GM23338 (cell line): ENCODE measurements around the gene ERI3. TPM values are rescaled to one million over a fixed set of nuclear protein-coding genes. Genes with fewer than 3 reads are reported as not detected.

Experiments used
- ATAC-seq: fragments of 200-7000 bp; cut with Tn5 transposase; 3 replicates; pipeline ENCODE4 v1.9.1; 2020
- DNase-seq: peaks from one replicate; pipeline ENCODE4 v3.0.0-alpha.2; 2015; ENCODE audit warnings: low spot score
- H2AFZ ChIP-seq: fragments of 200-600 bp; sonication (generic); 2 replicates; pipeline ENCODE4 v1.8.0; 2016; ENCODE audit warnings: antibody characterized with exemption, mild to moderate bottlenecking, moderate library complexity
- H3F3A ChIP-seq: fragments of 200-600 bp; sonication (generic); replicated peaks from 2 replicates; pipeline ENCODE4 v1.8.0; 2017; ENCODE audit warnings: antibody characterized with exemption, mixed run types, low read depth
- H3K27ac ChIP-seq: fragments of 200-600 bp; sonication (generic); 2 replicates; pipeline ENCODE4 v1.6.1; 2016; ENCODE audit warnings: low read depth
- H3K27me3 ChIP-seq: fragments of 200-600 bp; sonication (generic); 2 replicates; pipeline ENCODE4 v1.8.0; 2016; ENCODE audit warnings: mild to moderate bottlenecking, mixed run types, moderate library complexity; ENCODE audit not compliant: insufficient read depth
- H3K36me3 ChIP-seq: fragments of 200-600 bp; sonication (generic); 2 replicates; pipeline ENCODE4 v1.8.0; 2016; ENCODE audit warnings: mild to moderate bottlenecking; ENCODE audit not compliant: insufficient read depth
- H3K4me1 ChIP-seq: fragments of 200-600 bp; sonication (generic); 2 replicates; pipeline ENCODE4 v1.8.0; 2016; ENCODE audit warnings: mild to moderate bottlenecking, moderate library complexity; ENCODE audit not compliant: insufficient read depth
- H3K4me2 ChIP-seq: fragments of 200-600 bp; sonication (generic); 2 replicates; pipeline ENCODE4 v1.7.1; 2017; ENCODE audit warnings: mixed run types
- H3K4me3 ChIP-seq: fragments of 200-600 bp; sonication (generic); 2 replicates; pipeline ENCODE4 v1.6.1; 2016; ENCODE audit warnings: mixed run types
- H3K79me2 ChIP-seq: fragments of 200-600 bp; sonication (generic); replicated peaks from 2 replicates; pipeline ENCODE4 v1.8.0; 2017; ENCODE audit warnings: mild to moderate bottlenecking; ENCODE audit not compliant: insufficient read depth
- H3K9me2 ChIP-seq: fragments of 200-600 bp; sonication (generic); 2 replicates; pipeline ENCODE4 v1.8.0; 2017; ENCODE audit not compliant: insufficient read depth
- H4K20me1 ChIP-seq: fragments of 200-600 bp; sonication (generic); replicated peaks from 2 replicates; pipeline ENCODE4 v1.8.0; 2017; ENCODE audit warnings: mild to moderate bottlenecking; ENCODE audit not compliant: insufficient read depth
- H3K27ac Mint-ChIP-seq: 2 replicates; pipeline ENCODE4 v1.8.0; 2020; ENCODE audit warnings: inconsistent platforms, mild to moderate bottlenecking, moderate library complexity, mixed read lengths
- H3K27me3 Mint-ChIP-seq: 3 replicates; pipeline ENCODE4 v1.8.0; 2022; ENCODE audit warnings: low read depth, mild to moderate bottlenecking, moderate library complexity, mixed read lengths, inconsistent platforms; ENCODE audit not compliant: insufficient read depth, poor library complexity
- H3K36me3 Mint-ChIP-seq: 3 replicates; pipeline ENCODE4 v1.8.0; 2021; ENCODE audit warnings: low read depth, mild to moderate bottlenecking, inconsistent platforms, moderate library complexity, mixed read lengths
- H3K4me1 Mint-ChIP-seq: 3 replicates; pipeline ENCODE4 v1.8.0; 2020; ENCODE audit warnings: mild to moderate bottlenecking, inconsistent platforms, mixed read lengths
- H3K4me3 Mint-ChIP-seq: 3 replicates; pipeline ENCODE4 v1.8.0; 2021; ENCODE audit warnings: moderate library complexity, mild to moderate bottlenecking, inconsistent platforms, mixed read lengths
- H3K9me3 Mint-ChIP-seq: 3 replicates; pipeline ENCODE4 v1.8.0; 2020; ENCODE audit warnings: moderate library complexity, mild to moderate bottlenecking, inconsistent platforms, mixed read lengths
- CREB1 ChIP-seq: fragments of 250-450 bp; sonication (Bioruptor Pico); IDR thresholded peaks from 2 replicates; pipeline ENCODE4 v1.5.0; 2020; ENCODE audit warnings: low read depth, mild to moderate bottlenecking, moderate library complexity
- EZH2 ChIP-seq: fragments of 200-600 bp; sonication (generic); IDR thresholded peaks from one replicate; pipeline ENCODE4 v1.8.0; 2017; ENCODE audit warnings: antibody characterized with exemption, mild to moderate bottlenecking, low read depth; ENCODE audit not compliant: unreplicated experiment
- EZH2phosphoT487 ChIP-seq: fragments of 200-600 bp; sonication (generic); IDR thresholded peaks from one replicate; pipeline ENCODE4 v1.8.1; 2018; ENCODE audit warnings: antibody characterized with exemption; ENCODE audit not compliant: unreplicated experiment
- JUNB ChIP-seq: IDR thresholded peaks from one replicate; pipeline ENCODE4 v1.6.1; 2016; ENCODE audit warnings: antibody characterized with exemption; ENCODE audit not compliant: unreplicated experiment
- NANOG ChIP-seq: IDR thresholded peaks from 2 replicates; pipeline ENCODE4 v1.6.1; 2016; ENCODE audit warnings: antibody characterized with exemption, borderline replicate concordance
- POLR2AphosphoS5 ChIP-seq: IDR thresholded peaks from 2 replicates; pipeline ENCODE4 v1.6.1; 2016; ENCODE audit warnings: antibody characterized with exemption, low read depth
- ZNF114 ChIP-seq: fragments of 250-450 bp; sonication (Bioruptor Pico); IDR thresholded peaks from 2 replicates; pipeline ENCODE4 v1.5.0; 2020; ENCODE audit warnings: mild to moderate bottlenecking, moderate library complexity
- ZNF331 ChIP-seq: fragments of 250-450 bp; sonication (Bioruptor Pico); IDR thresholded peaks from 2 replicates; pipeline ENCODE4 v1.5.0; 2020; ENCODE audit warnings: low read depth, mild to moderate bottlenecking, moderate library complexity
- polyA plus RNA-seq: library from polyadenylated mRNA; unstranded; fragments of >200 nt; fragmentation: Nextera tagmentation; extraction: Ambion mirVana; gene quantifications from 2 replicates; pipeline ENCODE4 v1.2.1, GENCODE V29; 2016
- total RNA-seq: library from RNA; depleted of rRNA; stranded (reverse); fragments of >200 nt; shearing (Covaris generic); gene quantifications from 2 replicates; pipeline ENCODE4 v1.2.3, GENCODE V29; 2014
- TF ChIP-seq, protein P1 (sequence below): fragments of 250-450 bp; sonication (Bioruptor Pico); IDR thresholded peaks from 2 replicates; pipeline ENCODE4 v1.5.0; 2020; ENCODE audit warnings: mild to moderate bottlenecking, moderate library complexity
- TF ChIP-seq, protein P2 (sequence below): IDR thresholded peaks from 2 replicates; pipeline ENCODE4 v1.6.1; 2016; ENCODE audit warnings: antibody characterized with exemption

ERI3 gene
- total and polyA plus RNA-seq, 2 experiments from 2014 or later = 63.0 to 70.1 TPM

DNA sequence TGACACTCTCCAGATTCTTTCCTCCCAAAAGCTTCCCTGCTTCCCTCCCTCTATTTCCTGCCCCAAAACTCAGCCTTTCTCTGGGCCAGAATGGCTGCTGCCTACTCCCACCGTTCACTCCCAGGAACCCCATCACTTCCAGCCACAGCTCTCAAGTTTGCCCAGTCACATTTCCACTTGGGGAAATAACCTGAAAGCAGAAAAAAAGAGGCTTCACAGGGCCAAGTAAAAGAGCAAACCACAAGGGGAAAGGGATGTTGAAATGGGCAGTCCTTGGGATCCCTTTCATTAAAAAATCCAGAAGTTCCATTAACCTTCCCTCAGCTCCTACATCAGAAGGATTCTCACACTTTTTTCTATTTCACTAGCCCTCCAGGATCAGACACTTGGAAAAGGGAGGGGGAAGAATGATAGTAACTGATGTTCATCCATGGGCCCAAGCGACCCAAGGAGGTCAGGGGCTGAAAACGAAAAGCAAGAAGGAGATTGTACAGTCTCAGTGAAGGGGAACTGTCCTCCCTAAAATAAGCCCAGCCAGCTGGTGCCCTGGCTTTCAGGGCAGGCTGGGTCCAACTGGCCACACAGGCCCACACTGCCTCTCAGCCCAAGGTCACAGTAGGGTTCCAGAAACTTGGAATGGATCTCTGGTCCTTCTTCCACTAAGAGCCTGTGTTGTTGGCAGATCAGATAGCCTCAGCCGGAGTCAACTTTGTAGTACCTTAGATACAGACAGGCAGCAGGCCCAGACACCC is 92.1 kb downstream of the ERI3 start:
- ATAC-seq (no peak), DNase-seq (no peak)
- H3K36me3 ChIP-seq = no peaks in the 10 kb centered on the region
- H3F3A ChIP-seq = no peaks in the 10 kb centered on the region
- no peak overlapping the region for H2AFZ ChIP-seq
- TF ChIP-seq EZH2phosphoT487 (no peak), NANOG (no peak), ZNF114 (no peak), CREB1 (CRISPR knock-in tag) (no peak), EZH2 (no peak), JUNB (no peak), POLR2AphosphoS5 (no peak), ZNF331 (CRISPR knock-in tag) (no peak)
- TF ChIP-seq, protein P1, sequence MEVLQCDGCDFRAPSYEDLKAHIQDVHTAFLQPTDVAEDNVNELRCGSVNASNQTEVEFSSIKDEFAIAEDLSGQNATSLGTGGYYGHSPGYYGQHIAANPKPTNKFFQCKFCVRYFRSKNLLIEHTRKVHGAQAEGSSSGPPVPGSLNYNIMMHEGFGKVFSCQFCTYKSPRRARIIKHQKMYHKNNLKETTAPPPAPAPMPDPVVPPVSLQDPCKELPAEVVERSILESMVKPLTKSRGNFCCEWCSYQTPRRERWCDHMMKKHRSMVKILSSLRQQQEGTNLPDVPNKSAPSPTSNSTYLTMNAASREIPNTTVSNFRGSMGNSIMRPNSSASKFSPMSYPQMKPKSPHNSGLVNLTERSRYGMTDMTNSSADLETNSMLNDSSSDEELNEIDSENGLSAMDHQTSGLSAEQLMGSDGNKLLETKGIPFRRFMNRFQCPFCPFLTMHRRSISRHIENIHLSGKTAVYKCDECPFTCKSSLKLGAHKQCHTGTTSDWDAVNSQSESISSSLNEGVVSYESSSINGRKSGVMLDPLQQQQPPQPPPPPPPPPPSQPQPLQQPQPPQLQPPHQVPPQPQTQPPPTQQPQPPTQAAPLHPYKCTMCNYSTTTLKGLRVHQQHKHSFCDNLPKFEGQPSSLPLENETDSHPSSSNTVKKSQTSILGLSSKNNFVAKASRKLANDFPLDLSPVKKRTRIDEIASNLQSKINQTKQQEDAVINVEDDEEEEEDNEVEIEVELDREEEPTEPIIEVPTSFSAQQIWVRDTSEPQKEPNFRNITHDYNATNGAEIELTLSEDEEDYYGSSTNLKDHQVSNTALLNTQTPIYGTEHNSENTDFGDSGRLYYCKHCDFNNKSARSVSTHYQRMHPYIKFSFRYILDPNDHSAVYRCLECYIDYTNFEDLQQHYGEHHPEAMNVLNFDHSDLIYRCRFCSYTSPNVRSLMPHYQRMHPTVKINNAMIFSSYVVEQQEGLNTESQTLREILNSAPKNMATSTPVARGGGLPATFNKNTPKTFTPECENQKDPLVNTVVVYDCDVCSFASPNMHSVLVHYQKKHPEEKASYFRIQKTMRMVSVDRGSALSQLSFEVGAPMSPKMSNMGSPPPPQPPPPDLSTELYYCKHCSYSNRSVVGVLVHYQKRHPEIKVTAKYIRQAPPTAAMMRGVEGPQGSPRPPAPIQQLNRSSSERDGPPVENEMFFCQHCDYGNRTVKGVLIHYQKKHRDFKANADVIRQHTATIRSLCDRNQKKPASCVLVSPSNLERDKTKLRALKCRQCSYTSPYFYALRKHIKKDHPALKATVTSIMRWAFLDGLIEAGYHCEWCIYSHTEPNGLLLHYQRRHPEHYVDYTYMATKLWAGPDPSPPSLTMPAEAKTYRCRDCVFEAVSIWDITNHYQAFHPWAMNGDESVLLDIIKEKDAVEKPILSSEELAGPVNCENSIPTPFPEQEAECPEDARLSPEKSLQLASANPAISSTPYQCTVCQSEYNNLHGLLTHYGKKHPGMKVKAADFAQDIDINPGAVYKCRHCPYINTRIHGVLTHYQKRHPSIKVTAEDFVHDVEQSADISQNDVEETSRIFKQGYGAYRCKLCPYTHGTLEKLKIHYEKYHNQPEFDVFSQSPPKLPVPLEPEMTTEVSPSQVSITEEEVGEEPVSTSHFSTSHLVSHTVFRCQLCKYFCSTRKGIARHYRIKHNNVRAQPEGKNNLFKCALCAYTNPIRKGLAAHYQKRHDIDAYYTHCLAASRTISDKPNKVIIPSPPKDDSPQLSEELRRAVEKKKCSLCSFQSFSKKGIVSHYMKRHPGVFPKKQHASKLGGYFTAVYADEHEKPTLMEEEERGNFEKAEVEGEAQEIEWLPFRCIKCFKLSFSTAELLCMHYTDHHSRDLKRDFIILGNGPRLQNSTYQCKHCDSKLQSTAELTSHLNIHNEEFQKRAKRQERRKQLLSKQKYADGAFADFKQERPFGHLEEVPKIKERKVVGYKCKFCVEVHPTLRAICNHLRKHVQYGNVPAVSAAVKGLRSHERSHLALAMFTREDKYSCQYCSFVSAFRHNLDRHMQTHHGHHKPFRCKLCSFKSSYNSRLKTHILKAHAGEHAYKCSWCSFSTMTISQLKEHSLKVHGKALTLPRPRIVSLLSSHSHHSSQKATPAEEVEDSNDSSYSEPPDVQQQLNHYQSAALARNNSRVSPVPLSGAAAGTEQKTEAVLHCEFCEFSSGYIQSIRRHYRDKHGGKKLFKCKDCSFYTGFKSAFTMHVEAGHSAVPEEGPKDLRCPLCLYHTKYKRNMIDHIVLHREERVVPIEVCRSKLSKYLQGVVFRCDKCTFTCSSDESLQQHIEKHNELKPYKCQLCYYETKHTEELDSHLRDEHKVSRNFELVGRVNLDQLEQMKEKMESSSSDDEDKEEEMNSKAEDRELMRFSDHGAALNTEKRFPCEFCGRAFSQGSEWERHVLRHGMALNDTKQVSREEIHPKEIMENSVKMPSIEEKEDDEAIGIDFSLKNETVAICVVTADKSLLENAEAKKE = no peak
- TF ChIP-seq, protein P2, sequence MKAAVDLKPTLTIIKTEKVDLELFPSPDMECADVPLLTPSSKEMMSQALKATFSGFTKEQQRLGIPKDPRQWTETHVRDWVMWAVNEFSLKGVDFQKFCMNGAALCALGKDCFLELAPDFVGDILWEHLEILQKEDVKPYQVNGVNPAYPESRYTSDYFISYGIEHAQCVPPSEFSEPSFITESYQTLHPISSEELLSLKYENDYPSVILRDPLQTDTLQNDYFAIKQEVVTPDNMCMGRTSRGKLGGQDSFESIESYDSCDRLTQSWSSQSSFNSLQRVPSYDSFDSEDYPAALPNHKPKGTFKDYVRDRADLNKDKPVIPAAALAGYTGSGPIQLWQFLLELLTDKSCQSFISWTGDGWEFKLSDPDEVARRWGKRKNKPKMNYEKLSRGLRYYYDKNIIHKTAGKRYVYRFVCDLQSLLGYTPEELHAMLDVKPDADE = no peak
- no peak overlapping the region for H3K4me2 ChIP-seq
- no peak overlapping the region for H3K27ac ChIP-seq
- H3K27ac Mint-ChIP-seq = no peak overlapping the region
- H3K27me3 ChIP-seq = no peaks in the 10 kb centered on the region
- H3K9me3 Mint-ChIP-seq = no peaks in the 10 kb centered on the region
- H3K4me1 Mint-ChIP-seq = peaks cover 65% of the 10 kb centered on the region
- H3K4me3 ChIP-seq = no peak overlapping the region
- no peaks in the 10 kb centered on the region; the same call in 2 of the 3 replicates for H3K36me3 Mint-ChIP-seq
- peaks cover 17% of the 10 kb centered on the region for H3K27me3 Mint-ChIP-seq
- peaks cover 24% of the 10 kb centered on the region for H3K4me1 ChIP-seq
- peaks cover 3% of the 10 kb centered on the region; the same call in 1 of the 2 replicates for H3K79me2 ChIP-seq
- H4K20me1 ChIP-seq = peaks cover 15% of the 10 kb centered on the region
- no peaks in the 10 kb centered on the region for H3K9me2 ChIP-seq
- no peak overlapping the region; the same call in 2 of the 3 replicates for H3K4me3 Mint-ChIP-seq
